Uterus (tissue), 2 donors: Measurements from ENCODE around the gene MAML1.

ENCODE experiments used
- POLR2A ChIP-seq, 2 donors: fragments of 450-650 bp; IDR thresholded peaks; one replicate each; pipeline ENCODE4 v1.6.1; 2016; ENCODE audit warnings: antibody characterized with exemption in 2 of 2, mild to moderate bottlenecking in 1 of 2, moderate library complexity in 1 of 2
- TF ChIP-seq, protein P1 (sequence below), 4 experiments: fragments of 200-600 bp in 2 of 4; fragments of 450-650 bp in 2 of 4; sonication (generic) in 2 of 4; IDR thresholded peaks; one replicate each; pipeline ENCODE4 v1.5.1; 2016 to 2019; ENCODE audit warnings: antibody characterized with exemption in 4 of 4, mild to moderate bottlenecking in 2 of 4, moderate library complexity in 1 of 4

DNA sequence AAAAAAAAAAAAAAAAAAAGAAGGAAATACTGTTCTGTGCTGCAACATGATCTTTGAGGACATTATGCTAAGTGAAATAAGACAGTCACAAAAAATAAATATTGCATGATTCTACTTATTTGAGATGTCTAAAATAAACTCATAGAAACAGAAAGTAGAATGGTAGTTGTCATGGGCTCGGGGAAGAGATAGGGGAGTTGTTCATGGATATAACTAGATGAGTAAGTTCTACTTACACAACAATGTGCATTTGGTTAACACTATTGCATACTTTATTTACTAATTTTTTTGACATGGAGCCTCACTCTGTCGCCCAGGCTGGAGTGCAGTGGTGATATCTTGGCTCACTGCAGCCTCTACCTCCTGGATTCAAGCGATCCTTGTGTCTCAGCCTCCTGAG is 15.2 kb downstream of the MAML1 start:
- TF ChIP-seq, protein P1, sequence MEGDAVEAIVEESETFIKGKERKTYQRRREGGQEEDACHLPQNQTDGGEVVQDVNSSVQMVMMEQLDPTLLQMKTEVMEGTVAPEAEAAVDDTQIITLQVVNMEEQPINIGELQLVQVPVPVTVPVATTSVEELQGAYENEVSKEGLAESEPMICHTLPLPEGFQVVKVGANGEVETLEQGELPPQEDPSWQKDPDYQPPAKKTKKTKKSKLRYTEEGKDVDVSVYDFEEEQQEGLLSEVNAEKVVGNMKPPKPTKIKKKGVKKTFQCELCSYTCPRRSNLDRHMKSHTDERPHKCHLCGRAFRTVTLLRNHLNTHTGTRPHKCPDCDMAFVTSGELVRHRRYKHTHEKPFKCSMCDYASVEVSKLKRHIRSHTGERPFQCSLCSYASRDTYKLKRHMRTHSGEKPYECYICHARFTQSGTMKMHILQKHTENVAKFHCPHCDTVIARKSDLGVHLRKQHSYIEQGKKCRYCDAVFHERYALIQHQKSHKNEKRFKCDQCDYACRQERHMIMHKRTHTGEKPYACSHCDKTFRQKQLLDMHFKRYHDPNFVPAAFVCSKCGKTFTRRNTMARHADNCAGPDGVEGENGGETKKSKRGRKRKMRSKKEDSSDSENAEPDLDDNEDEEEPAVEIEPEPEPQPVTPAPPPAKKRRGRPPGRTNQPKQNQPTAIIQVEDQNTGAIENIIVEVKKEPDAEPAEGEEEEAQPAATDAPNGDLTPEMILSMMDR (IDR thresholded peaks at IDR 0.05), result no peak
- no peak for TF ChIP-seq POLR2A (IDR thresholded peaks at IDR 0.05)
